GM19452 (cell line): ENCODE results near the gene BRPF1.

Experiments used
- ATAC-seq: cut with Tn5 transposase; IDR thresholded peaks from one replicate; pipeline ENCODE4 v1.9.1; 2021; ENCODE audit not compliant: unreplicated experiment

BRPF1 gene

GRCh38 chr3:9703240-9703639 lies 28.3 kb upstream of the BRPF1 start:
- ATAC-seq = no peak

- ATAC-seq = no peak
These were observed 27.7 kb upstream of the BRPF1 start, which contains the start of gene CPNE9 for GRCh38 chr3:9703736-9704346. Gene CPNE9, plus strand, starts transcription at chr3:9703833. Its CDS starts 164 bp downstream, at chr3:9703997.

GRCh38 chr3:9704347-9705322 lies 26.9 kb upstream of the BRPF1 start:
- ATAC-seq = no peak

GRCh38 chr3:9710174-9710739 lies 21.3 kb upstream of the BRPF1 start:
- no peak for ATAC-seq

- no peak for ATAC-seq
These were observed 19.1 kb upstream of the BRPF1 start for GRCh38 chr3:9712415-9712814.

GRCh38 chr3:9713142-9713541 lies 18.4 kb upstream of the BRPF1 start:
- ATAC-seq = no peak

GRCh38 chr3:9715136-9715535 lies 16.4 kb upstream of the BRPF1 start:
- ATAC-seq = no peak

GRCh38 chr3:9715764-9716437 lies 15.6 kb upstream of the BRPF1 start:
- no peak for ATAC-seq

- ATAC-seq = no peak
These were observed 14.6 kb upstream of the BRPF1 start for GRCh38 chr3:9716801-9717555.

- no peak for ATAC-seq
These were observed 14.0 kb upstream of the BRPF1 start for GRCh38 chr3:9717563-9717962.

- ATAC-seq = no peak
These were observed 13.4 kb upstream of the BRPF1 start for GRCh38 chr3:9718118-9718517.

- no peak for ATAC-seq
These were observed 10.4 kb upstream of the BRPF1 start for GRCh38 chr3:9721015-9721699.

- ATAC-seq = no peak
These were observed 9.9 kb upstream of the BRPF1 start for GRCh38 chr3:9721700-9722060.

GRCh38 chr3:9725775-9726515 lies 5.6 kb upstream of the BRPF1 start:
- ATAC-seq = no peak

GRCh38 chr3:9727041-9727595 lies 4.4 kb upstream of the BRPF1 start:
- ATAC-seq = no peak

- no peak for ATAC-seq
These were observed 3.8 kb upstream of the BRPF1 start for GRCh38 chr3:9727743-9728142.

- no peak for ATAC-seq
These were observed 2.1 kb upstream of the BRPF1 start for GRCh38 chr3:9729419-9729818.

- peak; percentile 43 for ATAC-seq
These were observed 804 bp upstream of the BRPF1 start for GRCh38 chr3:9730657-9731205.
